ENCODE data around the gene CD38. TPM values are rescaled to one million over a fixed set of nuclear protein-coding genes. Genes with fewer than 3 reads are reported as not detected.

Gene CD38
- total RNA-seq, 1 donor: under 0.01 TPM

GRCh38 chr4:15899511-15899910 is 121.4 kb downstream of the CD38 start:
- no peak for DNase-seq (ENCODE audit: low read depth)
- H3K4me3 ChIP-seq (ENCODE audit: low read depth, low read length): no peak overlapping the region

GRCh38 chr4:15901007-15901406 is 122.9 kb downstream of the CD38 start:
- no peak for TF ChIP-seq CTCF (IDR thresholded peaks at IDR 0.05; ENCODE audit: insufficient read depth, low read depth, low read length)
- H3K4me3 ChIP-seq (ENCODE audit: low read depth, low read length): no peak overlapping the region
- DNase-seq (ENCODE audit: low read depth): no peak

More at GRCh38 chr4:15899511-15899910, 121.4 kb downstream of the CD38 start:
- no peak for TF ChIP-seq CTCF (IDR thresholded peaks at IDR 0.05; ENCODE audit: insufficient read depth, low read depth, low read length)

GRCh38 chr4:15901998-15902397 is 123.9 kb downstream of the CD38 start:
- TF ChIP-seq CTCF (IDR thresholded peaks at IDR 0.05; ENCODE audit: insufficient read depth, low read depth, low read length): no peak
- no peak for DNase-seq (ENCODE audit: low read depth)
- H3K4me3 ChIP-seq (ENCODE audit: low read depth, low read length): no peak overlapping the region

GRCh38 chr4:15902746-15903145 is 124.6 kb downstream of the CD38 start:
- no peak overlapping the region for H3K4me3 ChIP-seq (ENCODE audit: low read depth, low read length)
- DNase-seq (ENCODE audit: low read depth): no peak
- TF ChIP-seq CTCF (IDR thresholded peaks at IDR 0.05; ENCODE audit: insufficient read depth, low read depth, low read length): no peak

Other genes starting within 250 kb of the CD38 start
- 88.9 and 157 TPM in 2 replicates for gene FBXL5, start 123.0 kb upstream of the CD38 start, total RNA-seq
- gene FAM200B, start 96.5 kb upstream of the CD38 start, total RNA-seq: 28.1 and 29.6 TPM in 2 replicates
- 19.9 and 37.7 TPM in 2 replicates for gene BST1, start 75.3 kb upstream of the CD38 start, total RNA-seq
- gene FGFBP1, start 160.4 kb downstream of the CD38 start, total RNA-seq: not detected in 2 replicates
- gene FGFBP2, start 184.8 kb downstream of the CD38 start, total RNA-seq: not detected in 2 replicates

All from fibroblast of villous mesenchyme (primary cell).